AG10803 (cell line): ENCODE data around the gene AMFR.

Experiments used
- DNase-seq: peaks from one replicate; pipeline ENCODE4 v3.0.0; 2010; ENCODE audit warnings: low read depth
- H3K4me3 ChIP-seq: 2 replicates; pipeline ENCODE4 v1.5.1; 2011; ENCODE audit warnings: mild to moderate bottlenecking, low read length, control low read depth
- CTCF ChIP-seq: conservative IDR thresholded peaks from 2 replicates; pipeline ENCODE4 v1.5.1; 2011; ENCODE audit warnings: mild to moderate bottlenecking, low read length, control low read depth, inconsistent platforms

AMFR gene

GRCh38 chr16:56340416-56340815 lies 84.9 kb downstream of the AMFR start:
- TF ChIP-seq CTCF, result no peak
- H3K4me3 ChIP-seq, result no peak overlapping the region
- DNase-seq, result no peak

DNA sequence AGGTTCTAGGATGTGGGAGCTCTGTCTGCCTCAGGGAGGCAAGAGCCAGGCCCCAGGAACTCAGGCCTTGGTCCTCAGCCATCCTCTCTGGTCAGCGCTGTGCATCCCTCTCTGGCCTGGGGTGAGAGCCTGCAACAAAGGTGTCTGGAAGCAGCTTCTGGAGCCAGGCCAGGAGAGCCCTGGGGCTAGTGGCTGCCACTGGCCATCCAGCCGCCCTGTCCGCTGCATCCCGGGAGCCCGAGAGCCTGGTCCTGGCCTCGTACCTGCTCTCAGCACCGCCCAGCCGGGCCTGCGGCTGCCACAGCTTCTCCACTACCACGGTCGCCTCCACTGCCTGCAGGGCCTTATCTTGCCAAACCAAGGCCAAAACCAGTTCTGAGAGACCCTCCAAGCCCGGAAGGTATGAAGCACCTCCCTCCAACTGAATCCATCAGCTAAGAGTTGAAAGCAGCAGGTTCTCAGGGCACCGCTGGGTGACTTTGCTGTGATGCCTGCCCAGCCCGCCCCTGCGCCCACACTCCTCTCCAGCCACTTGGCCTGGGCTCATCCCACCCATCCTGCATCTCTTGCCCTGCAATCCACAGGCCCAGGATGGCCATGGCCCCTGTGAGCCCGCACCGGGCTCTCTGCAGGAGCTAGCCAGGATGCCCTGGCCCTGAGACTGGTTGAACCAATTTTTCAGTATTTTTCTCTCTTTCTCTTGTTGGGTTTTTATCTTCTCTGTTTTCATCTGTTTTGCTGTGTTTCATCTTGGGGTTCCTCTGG lies 85.7 kb downstream of the AMFR start:
- no peak overlapping the region for H3K4me3 ChIP-seq
- DNase-seq, result no peak
- no peak for TF ChIP-seq CTCF

DNA sequence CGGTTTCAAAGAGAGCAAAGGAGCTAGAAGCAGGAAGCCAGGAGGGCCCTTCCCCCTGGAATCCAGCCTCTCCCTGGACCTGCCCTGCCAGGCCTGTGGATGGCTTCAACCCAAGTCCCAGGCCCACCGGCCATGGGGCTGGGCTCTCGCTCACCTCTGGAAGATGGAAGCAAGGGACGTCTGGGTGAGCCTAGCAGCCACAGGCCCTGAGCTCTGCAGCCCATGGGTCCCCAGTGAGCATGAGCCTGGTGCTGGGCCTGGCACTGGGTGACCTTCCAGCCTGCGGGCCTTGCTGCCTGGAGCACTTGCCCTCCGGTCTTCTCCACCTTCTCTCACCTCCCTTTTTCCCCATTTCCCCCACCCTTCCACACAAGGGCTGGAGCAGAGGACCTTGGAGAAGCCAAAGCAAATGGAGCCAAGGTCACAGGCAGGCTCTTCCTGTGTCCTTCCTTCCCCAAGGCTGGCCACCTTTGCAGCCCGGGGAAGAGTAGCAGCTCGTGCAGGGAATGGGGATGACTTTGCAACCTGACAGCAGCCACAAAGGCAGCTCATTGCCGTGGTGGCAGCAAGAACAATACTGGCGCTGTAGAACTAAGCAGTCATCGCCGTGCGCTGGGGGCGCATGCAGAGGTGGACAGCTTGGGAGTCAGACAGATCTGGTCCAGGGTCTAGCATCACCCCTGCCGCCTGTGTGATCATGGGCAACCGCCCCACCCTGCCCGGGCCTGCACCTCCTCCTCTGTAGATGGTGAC lies 86.6 kb downstream of the AMFR start:
- DNase-seq, result no peak
- TF ChIP-seq CTCF, result no peak

GRCh38 chr16:56337858-56338325 lies 87.5 kb downstream of the AMFR start:
- no peak for DNase-seq
- TF ChIP-seq CTCF, result no peak
- H3K4me3 ChIP-seq, result no peak overlapping the region

More for the DNA sequence above, 86.6 kb downstream of the AMFR start:
- H3K4me3 ChIP-seq, result no peak overlapping the region

GRCh38 chr16:56337131-56337857 lies 88.1 kb downstream of the AMFR start:
- DNase-seq, result no peak
- no peak overlapping the region for H3K4me3 ChIP-seq
- TF ChIP-seq CTCF, result no peak

GRCh38 chr16:56336711-56337110 lies 88.6 kb downstream of the AMFR start:
- no peak overlapping the region for H3K4me3 ChIP-seq
- no peak for DNase-seq
- TF ChIP-seq CTCF, result no peak
